Left cardiac atrium (tissue), 4 donors: ENCODE data around the gene HEYL. TPM values are rescaled to one million over a fixed set of nuclear protein-coding genes. Genes with fewer than 3 reads are reported as not detected.
A peak's percentile ranks its signal among the peaks of the same experiment; 100 is the strongest.
"Not testable (repeated sequence)": the region's sequence is repeated elsewhere in the genome, so short reads cannot be mapped to it uniquely, and the experiment has no call there.

Source experiments
- ATAC-seq, 2 donors: fragments of 200-7000 bp; cut with Tn5 transposase; one replicate each; pipeline ENCODE4 v1.9.1; 2020; ENCODE audit warnings: mild to moderate bottlenecking in 2 of 2, moderate library complexity in 2 of 2
- DNase-seq: peaks from one replicate; pipeline ENCODE4 v3.0.0-alpha.2; 2020
- intact Hi-C, 2 donors: fragments of 100-400 bp; cut with DNase I; formaldehyde crosslinking; loops; one replicate each; pipeline versions ENCODE4 v1.14.1 to v1.15.1; 2022 to 2023
- total RNA-seq, 2 donors: library from RNA; stranded (reverse); fragmentation: NEBNext Ultra II Directional; extraction: Animal tissue kit (Norgen Biotek cat#: 25700); gene quantifications; one replicate each; pipeline ENCODE4 v1.2.1, GENCODE V29; 2021
- donor health status: DM: no; HTN: yes; CAD: no.
- donor health status: DM: no; HTN: yes; CAD: no; lungs with severe emphysema.
- donor health status: DM: yes; HTN: yes; CAD: no.
- donor health status: Dilated cardiomyopathy.

HEYL gene
- total RNA-seq, 2 donors from 2014 or later = 19.1 to 40.0 TPM

GRCh38 chr1:39622427-39622826 lies 17.0 kb downstream of the HEYL start:
- intact Hi-C loops = no loop called here
- ATAC-seq (no peak), DNase-seq (no peak)

GRCh38 chr1:39620659-39621165 lies 18.7 kb downstream of the HEYL start:
- ATAC-seq (no peak), DNase-seq (peak; percentile 42)
- intact Hi-C loops = no loop called here

GRCh38 chr1:39617488-39618049 lies 21.9 kb downstream of the HEYL start:
- intact Hi-C loops = no loop called here
- DNase-seq = no peak
- peak; percentile 13 to 31 for ATAC-seq

DNA sequence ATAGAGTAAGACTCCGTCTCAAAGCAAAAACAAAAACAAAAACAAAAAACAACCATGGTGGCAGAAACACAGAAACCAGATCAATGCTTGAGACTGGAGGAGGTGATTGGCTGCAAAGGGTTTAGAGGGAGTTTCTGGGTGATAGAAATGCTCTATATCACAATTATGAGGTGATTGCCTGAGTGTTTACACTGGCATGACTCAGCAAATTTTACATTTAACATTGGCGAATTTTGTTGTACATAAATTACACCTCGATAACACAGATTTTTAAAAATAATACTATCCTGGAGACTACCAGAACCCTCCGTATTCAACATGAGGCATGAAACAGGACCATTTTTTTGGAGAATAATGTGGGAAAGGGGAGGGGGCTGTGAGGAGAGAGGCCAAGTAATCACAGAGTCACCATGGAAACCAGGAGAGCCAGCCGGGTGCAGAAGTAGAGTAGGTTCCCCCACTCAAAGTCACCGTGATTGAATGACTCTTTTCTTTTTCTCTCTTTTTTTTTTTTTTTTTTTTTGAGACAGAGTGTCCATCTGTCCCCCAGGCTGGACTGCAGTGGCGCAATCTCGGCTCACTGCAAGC lies 24.3 kb downstream of the HEYL start:
- intact Hi-C loops = no loop called here
- ATAC-seq (no peak), DNase-seq (no peak)

DNA sequence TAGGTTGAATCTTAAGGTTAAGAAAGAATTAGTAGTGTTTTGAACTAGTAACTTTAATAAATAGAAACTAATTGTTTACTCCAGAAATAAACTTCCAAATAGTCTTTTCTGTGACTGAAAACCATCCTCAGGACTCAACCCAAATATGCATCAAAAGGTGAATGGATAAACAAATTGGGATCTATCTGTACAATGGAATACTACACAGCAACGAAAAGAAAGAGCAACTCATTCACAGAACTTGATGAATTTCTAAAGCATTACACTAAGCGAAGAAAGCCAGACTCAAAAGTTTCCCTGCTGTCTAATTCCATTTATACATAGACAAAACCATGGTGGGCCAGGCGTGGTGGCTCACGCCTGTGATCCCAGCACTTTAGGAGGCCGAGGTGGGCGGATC lies 25.0 kb downstream of the HEYL start:
- DNase-seq = no peak

DNA sequence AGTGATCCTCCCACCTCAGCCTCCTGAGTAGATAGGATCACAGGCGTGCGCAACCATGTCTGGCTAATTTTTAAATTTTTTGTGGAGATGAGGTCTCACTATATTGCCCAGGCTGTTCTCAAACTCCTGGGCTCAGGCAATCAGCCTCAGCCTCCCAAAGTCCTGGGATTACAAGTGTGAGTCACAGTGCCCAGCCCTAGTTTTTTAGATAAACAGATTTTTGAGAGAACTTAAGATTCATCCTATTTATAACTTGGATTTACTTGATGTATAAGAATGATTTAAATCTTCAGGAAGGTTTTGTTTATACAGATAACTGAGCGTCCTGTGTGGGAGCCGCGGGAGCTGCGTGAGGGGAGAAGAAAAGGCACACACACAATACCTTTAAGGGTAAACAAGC lies 26.2 kb downstream of the HEYL start:
- DNase-seq (no peak), ATAC-seq (no peak)
- intact Hi-C loops = no loop called here

More for the DNA sequence above, 25.0 kb downstream of the HEYL start:
- no peak for ATAC-seq
- intact Hi-C loops = no loop called here

DNA sequence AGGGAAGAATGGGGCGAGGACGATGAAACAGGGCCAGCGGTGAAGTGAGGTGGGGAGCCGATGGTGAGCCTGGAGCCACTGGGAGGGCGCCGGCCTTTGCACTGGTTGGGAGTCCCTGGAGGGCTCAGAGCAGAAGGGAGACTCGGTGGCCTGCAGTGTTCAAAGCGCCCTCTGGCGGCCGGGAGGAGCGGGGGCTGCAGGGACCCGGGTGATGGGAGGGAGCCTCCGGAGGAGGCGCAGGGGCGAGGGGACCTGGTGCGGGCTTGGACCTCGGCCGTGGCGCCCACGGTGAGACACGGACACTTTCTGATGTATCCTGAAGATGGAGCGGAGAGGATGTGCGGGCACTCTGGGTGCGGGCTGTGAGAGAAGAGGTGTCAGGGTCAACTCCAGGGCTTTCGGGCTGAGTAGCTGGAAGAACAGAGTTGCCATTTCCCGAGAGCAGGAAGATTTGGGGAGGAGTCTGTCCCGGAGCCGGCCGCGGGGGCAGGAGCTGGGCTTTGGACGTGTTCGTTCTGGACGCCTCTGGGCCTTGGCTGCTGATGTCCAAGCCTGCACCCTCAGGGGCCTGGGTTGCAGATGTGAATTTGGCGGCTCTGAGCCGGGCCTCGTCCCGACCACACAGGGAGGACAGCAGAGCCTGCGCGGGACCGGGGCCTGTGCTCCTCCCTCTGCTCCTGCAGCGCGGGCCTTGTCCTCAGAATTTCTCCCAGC lies 29.7 kb downstream of the HEYL start:
- DNase-seq (peak; percentile 81), ATAC-seq (peak; percentile 83 to 84)
- intact Hi-C loops = loop anchor here (2.0 to 5.0 kb wide), 2 partner anchors 109 to 113 kb away; no protein-coding TSS in a partner anchor

DNA sequence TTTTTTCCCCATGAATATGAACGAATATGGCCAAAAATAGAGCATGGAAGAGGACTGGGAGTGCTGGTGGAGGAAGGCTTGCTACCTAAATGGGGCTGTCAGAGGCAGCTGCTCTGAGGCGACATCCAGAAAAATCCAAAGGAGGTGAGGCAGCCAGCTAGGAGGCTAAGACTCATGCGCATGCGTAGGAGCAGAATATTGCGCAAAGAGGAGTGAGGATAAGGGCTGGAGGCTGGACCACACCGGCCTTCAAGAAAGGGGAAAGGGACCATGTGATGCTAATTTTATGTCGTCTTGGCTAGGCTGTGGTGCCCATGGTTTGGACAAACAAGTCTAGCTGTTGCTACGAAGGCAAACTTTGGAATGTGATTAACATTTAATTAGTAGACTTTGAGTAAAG lies 30.5 kb downstream of the HEYL start:
- DNase-seq = no peak
- ATAC-seq = no peak
- intact Hi-C loops = loop anchor here (2.0 to 5.0 kb wide), 2 partner anchors 110 to 113 kb away; no protein-coding TSS in a partner anchor

DNA sequence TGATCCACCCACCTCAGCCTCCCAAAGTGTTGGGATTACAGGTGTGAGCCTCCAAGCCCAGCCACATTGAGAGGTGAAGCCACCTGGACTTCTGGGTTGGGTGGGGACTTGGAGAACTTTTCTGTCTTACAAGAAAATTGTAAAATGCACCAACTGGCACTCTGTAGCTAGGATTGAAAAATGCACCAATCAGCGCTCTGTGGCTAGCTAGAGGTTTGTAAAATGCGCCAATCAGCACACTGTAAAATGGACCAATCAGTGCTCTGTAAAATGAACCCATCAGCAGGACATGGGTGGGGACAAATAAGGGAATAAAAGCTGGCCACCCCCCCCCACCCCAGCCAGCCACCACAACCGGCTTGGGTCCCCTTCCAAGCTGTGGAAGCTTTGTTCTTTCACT lies 35.8 kb downstream of the HEYL start:
- intact Hi-C loops = loop anchor here (2.0 kb wide), 1 partner anchor 49 kb away; no protein-coding TSS in a partner anchor

DNA sequence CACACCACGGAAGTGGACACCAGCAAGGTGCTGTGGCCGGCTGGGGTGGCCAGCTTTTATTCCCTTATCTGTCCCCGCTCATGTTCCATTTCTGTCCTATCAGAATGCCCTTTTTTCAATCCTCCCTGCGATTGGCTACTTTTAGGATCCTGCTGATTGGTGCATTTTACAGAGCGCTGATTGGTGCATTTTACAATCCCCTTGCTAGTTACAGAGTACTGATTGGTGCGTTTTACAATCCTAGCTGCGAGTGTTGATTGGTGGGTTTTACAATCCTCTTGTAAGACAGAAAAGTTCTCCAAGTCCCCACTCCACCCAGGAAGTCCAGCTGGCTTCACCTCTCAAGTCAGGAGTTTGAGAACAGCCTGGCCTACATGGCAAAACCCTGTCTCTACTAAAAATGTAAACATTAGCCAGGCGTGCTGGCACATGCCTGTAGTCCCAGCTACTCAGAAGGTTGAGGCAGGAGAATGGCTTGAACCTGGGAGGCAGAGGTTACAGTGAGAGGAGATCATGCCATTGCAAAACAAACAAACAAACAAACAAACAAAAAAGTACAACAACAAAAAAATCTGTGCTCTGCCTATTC lies 37.7 kb downstream of the HEYL start:
- intact Hi-C loops = not testable (repeated sequence)

More for the DNA sequence above, 35.8 kb downstream of the HEYL start:
- not testable (repeated sequence) for DNase-seq, ATAC-seq

DNA sequence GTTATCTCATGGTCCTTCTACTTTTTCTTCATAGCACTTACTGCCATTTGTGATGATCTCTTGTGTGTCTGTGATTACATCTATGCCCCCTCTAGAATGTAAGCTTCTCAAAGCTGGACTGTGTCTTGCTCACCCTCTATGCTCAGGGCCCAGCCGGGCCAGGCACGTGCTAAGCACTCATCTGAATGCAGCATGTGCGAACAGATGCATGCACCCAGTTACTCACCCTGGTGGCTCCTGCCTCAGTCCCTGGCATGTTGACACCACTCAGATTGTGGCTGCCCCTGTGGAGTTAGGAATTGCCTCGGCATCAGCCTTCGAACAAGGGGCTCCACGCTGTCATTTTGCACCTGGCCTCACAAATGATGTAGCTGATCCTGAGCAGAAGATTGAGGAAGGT lies 43.3 kb downstream of the HEYL start:
- DNase-seq (no peak), ATAC-seq (no peak)
- intact Hi-C loops = no loop called here

More for the DNA sequence above, 37.7 kb downstream of the HEYL start:
- not testable (repeated sequence) for DNase-seq, ATAC-seq

- DNase-seq = no peak
- intact Hi-C loops = no loop called here
- no peak for ATAC-seq
Measured at GRCh38 chr1:39593386-39593785, 46.1 kb downstream of the HEYL start.

DNA sequence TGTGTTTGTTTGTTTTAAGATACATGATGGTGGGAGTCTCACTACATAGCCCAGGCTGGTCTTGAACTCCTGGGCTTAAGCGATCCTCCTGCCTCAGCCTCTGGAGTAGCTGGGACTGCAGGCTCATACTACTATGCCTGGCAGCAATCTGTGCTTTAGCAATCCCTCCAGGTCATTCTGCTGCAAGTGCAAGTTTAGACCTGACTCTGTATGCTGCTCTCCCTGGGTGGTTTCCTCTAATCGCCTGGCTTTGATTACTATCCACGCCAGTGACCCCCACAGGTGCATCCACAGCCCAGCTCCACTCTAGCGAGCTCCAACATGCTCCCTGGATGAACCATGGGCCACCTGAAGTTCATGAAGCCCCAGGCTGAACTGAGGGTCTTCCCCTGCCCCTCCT lies 47.4 kb downstream of the HEYL start:
- no peak for ATAC-seq
- intact Hi-C loops = no loop called here
- no peak for DNase-seq

GRCh38 chr1:39590546-39590945 lies 48.9 kb downstream of the HEYL start:
- ATAC-seq = no peak
- no peak for DNase-seq
- intact Hi-C loops = no loop called here

GRCh38 chr1:39585933-39586332 lies 53.5 kb downstream of the HEYL start:
- no peak for ATAC-seq
- intact Hi-C loops = no loop called here

DNA sequence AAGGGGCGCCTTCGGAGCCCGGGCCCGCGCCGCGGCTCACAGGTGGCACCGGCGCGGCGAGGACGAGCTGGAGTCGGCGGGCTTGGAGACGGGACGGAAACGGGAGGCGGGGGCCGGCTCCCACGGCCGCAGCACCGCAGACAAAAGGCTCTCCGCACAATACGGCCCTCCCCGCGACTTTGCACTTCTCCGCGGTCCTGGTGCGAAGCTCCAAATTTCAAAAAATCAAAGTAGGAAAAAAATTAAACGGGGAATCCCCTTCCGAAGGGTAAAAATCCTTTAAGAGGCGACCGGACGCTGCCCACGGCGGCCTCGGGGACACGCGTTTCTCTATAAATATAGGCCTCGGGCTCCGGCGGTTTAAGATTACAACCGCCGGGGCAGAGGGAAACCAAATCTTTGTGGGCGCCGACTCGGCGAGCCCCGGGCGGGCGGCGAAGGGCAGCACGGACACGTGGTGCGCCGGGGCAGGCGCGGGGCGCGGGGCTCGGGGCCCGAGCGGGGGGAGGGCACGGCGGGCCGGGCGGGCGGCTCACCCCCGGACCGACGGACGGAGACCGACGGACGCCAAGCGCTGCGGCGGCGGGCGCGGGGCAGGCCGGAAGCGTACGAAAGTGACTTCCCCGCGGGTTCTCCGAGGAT lies 63.3 kb downstream of the HEYL start:
- ATAC-seq (peak; percentile 43 to 51), DNase-seq (peak; percentile 39)
- intact Hi-C loops = no loop called here

More at GRCh38 chr1:39585933-39586332, 53.5 kb downstream of the HEYL start:
- no peak for DNase-seq

DNA sequence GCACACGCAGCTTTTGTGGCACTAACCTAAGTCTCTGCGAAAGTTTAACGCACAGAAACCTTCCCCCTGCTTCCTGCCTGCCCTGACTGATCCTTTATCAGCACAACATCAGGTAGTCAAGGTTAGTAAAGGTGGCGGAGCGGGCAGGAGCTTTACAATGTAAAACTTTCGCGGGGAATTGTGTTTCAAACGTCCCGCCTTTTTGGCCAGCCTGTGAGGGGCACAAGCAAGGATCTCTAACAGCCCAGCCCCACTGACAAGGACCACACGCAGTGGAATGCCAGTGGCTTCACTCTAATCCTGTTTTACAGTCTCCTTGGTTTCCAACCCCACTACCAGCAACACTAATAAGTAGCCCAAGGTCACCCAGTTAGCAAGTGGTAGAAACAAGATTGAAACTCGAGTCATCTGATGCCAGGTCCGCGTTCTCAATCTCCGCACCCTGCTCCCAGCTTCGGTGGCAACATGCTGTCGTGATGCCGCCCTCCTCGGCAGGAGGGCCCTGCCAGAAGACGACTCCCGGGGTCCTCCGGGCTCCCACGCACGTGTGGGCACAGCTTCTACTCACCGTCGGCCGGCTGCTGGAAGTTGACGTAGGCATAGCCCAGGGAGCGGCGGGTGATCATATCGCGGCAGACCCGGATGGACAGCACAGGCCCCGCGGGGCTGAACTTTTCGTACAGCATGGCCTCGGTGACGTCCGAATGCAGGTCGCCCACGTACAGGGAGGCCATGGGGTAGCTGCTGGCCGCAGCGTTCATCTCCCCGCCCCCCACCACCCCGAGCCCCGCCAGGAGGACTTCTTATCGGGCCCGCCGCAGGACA lies 64.0 kb downstream of the HEYL start:
- DNase-seq (peak; percentile 79), ATAC-seq (peak; percentile 60 to 68)
- intact Hi-C loops = no loop called here

DNA sequence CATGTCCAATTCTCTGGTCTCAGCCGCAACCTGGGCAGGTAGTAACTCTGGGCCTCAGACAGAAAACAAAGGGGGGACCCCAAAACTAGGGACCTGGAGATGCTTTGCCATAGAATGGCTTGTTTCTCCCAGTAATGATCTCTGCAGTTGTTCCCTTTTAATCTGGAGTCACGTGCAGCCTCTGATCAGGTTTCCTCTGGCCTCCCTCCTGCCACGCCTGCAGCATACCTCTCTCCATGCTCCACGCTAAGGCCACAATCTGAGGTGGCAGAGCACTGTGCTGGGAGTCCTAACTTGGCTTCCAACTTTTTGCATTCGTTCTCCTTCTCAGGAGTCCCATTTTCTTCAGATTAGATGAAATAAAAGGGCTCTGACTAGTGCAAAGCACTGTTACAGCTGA lies 64.8 kb downstream of the HEYL start:
- intact Hi-C loops = no loop called here
- DNase-seq = no peak
- peak; percentile 17 to 24 for ATAC-seq
